Measurements from ENCODE around the gene OSR1. TPM values are rescaled to one million over a fixed set of nuclear protein-coding genes. Genes with fewer than 3 reads are reported as not detected.

Gene OSR1
- polyA plus RNA-seq, 3 donors, result not detected

GRCh38 chr2:19360966-19361321 is 2.5 kb upstream of the OSR1 start:
- Histone ChIP-seq H2AFZ (ENCODE audit: insufficient read depth, low read depth, low read length, poor library complexity, severe bottlenecking) (peak overlapping the region; percentile 88), H4K20me1 (ENCODE audit: insufficient read depth, low read length) (no peaks in the 10 kb centered on the region), H3K4me2 (replicated peaks; ENCODE audit: extremely low read depth, low read length, poor library complexity, severe bottlenecking) (peak overlapping the region; percentile 91), H3K27ac (ENCODE audit: low read depth in 1 of 2, low read length in 2 of 2) (no peak overlapping the region), H3K9ac (ENCODE audit: insufficient read depth, low read length, poor library complexity, severe bottlenecking) (no peak overlapping the region), H3K4me1 (ENCODE audit: control insufficient read depth in 1 of 2, insufficient read depth in 2 of 2, low read length in 2 of 2) (peaks cover 20 to 30% of the 10 kb centered on the region in 2 donors), H3K79me2 (ENCODE audit: insufficient read depth, low read length) (no peaks in the 10 kb centered on the region), H3K4me3 (replicated peaks in 1 of 3; ENCODE audit: low read depth in 2 of 3, low read length in 3 of 3) (peak overlapping the region in 2 of 3 experiments; percentile 73 to 97), H3K27me3 (ENCODE audit: control insufficient read depth in 2 of 2, insufficient read depth in 2 of 2, low read length in 2 of 2) (peaks cover 87 to 94% of the 10 kb centered on the region in 2 donors), H3K9me3 (replicated peaks in 1 of 2; ENCODE audit: control insufficient read depth in 1 of 2, insufficient read depth in 1 of 2, low read length in 2 of 2) (peaks cover 6 to 51% of the 10 kb centered on the region in 2 donors), H3K36me3 (replicated peaks in 1 of 2; ENCODE audit: control insufficient read depth in 1 of 2, insufficient read depth in 2 of 2, low read length in 2 of 2) (no peaks in the 10 kb centered on the region)
- intact Hi-C loops (cut with micrococcal nuclease), result loop anchor here in 1 of 2 donors (10.0 kb wide), 2 partner anchors 796 to 836 kb away; partner anchors contain the start of gene RDH14
- 9% methylated on average over 17 of the region's 17 CpGs for WGBS (ENCODE audit: insufficient coverage)
- H3K27me3 Mint-ChIP-seq (ENCODE audit: low read depth in 3 of 3), result peaks cover 92 to 98% (median 97%) of the 10 kb centered on the region in 3 donors
- peak overlapping the region; percentile 96 to 100 for H3K4me3 Mint-ChIP-seq
- no peak overlapping the region for H3K27ac Mint-ChIP-seq
- H3K36me3 Mint-ChIP-seq, result peaks cover 15 to 21% of the 10 kb centered on the region in 2 donors
- no peak for DNase-seq
- peaks cover 0 to 41% (median 25%) of the 10 kb centered on the region in 7 donors for H3K9me3 Mint-ChIP-seq
- H3K4me1 Mint-ChIP-seq, result peaks cover 51% of the 10 kb centered on the region
- no peak for TF ChIP-seq CTCF (IDR thresholded peaks at IDR 0.05)

DNA sequence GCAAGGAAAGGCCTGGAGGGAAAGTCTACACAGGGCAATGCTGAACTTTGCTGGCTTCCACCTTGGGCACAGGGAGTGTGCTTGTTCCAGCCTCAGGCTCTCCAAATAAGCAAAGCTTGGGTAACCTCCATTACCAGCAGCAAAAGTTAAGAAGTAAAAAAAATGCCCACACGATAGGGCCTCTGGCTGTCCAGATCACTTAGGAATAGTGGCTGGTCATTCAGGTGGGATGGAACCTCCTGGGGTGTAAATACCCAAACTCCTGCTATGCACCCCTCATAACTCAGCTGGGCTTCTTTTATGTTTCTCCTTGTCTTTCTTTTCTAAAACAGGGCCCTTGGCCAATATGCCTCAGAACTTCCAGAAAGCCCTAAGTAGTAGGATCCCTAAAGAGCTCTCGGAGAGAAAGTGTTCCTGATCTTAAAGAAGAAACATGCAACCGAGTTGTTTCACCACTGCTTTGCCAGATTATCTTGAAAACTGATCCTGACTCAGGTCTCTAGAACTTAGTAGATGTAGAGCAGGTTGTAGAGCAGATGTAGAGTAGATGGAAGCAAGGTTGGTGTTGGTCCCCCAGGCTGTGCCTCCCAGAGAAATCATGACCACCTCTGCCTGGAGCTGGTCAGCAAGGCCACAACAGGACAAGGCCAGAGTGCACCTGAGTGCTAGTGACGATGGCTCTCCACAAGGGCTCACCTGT is 2.0 kb upstream of the OSR1 start:
- intact Hi-C loops (cut with micrococcal nuclease), result loop anchor here in 1 of 2 donors (10.0 kb wide), 2 partner anchors 796 to 836 kb away; partner anchors contain the start of gene RDH14
- no peak for DNase-seq
- Histone ChIP-seq H3K36me3 (replicated peaks in 1 of 2; ENCODE audit: control insufficient read depth in 1 of 2, insufficient read depth in 2 of 2, low read length in 2 of 2) (no peaks in the 10 kb centered on the region), H3K27ac (ENCODE audit: low read depth in 1 of 2, low read length in 2 of 2) (no peak overlapping the region), H3K4me3 (replicated peaks in 1 of 3; ENCODE audit: low read depth in 2 of 3, low read length in 3 of 3) (no peak overlapping the region), H3K4me2 (replicated peaks; ENCODE audit: extremely low read depth, low read length, poor library complexity, severe bottlenecking) (no peak overlapping the region), H3K27me3 (ENCODE audit: control insufficient read depth in 2 of 2, insufficient read depth in 2 of 2, low read length in 2 of 2) (peaks cover 87 to 94% of the 10 kb centered on the region in 2 donors), H3K79me2 (ENCODE audit: insufficient read depth, low read length) (no peaks in the 10 kb centered on the region), H3K9me3 (replicated peaks in 1 of 2; ENCODE audit: control insufficient read depth in 1 of 2, insufficient read depth in 1 of 2, low read length in 2 of 2) (peaks cover 6 to 54% of the 10 kb centered on the region in 2 donors), H3K9ac (ENCODE audit: insufficient read depth, low read length, poor library complexity, severe bottlenecking) (no peak overlapping the region), H3K4me1 (ENCODE audit: control insufficient read depth in 1 of 2, insufficient read depth in 2 of 2, low read length in 2 of 2) (peaks cover 20 to 30% of the 10 kb centered on the region in 2 donors), H2AFZ (ENCODE audit: insufficient read depth, low read depth, low read length, poor library complexity, severe bottlenecking) (no peak overlapping the region), H4K20me1 (ENCODE audit: insufficient read depth, low read length) (no peaks in the 10 kb centered on the region)
- peaks cover 0 to 41% (median 25%) of the 10 kb centered on the region in 7 donors for H3K9me3 Mint-ChIP-seq
- peaks cover 15 to 21% of the 10 kb centered on the region in 2 donors for H3K36me3 Mint-ChIP-seq
- no peak overlapping the region for H3K27ac Mint-ChIP-seq
- peak overlapping the region in 1 of 2 donors; percentile 100 for H3K4me3 Mint-ChIP-seq
- TF ChIP-seq CTCF (IDR thresholded peaks at IDR 0.05), result no peak
- WGBS (ENCODE audit: insufficient coverage), result 61% methylated on average over 3 of the region's 4 CpGs
- peaks cover 94 to 98% (median 98%) of the 10 kb centered on the region in 3 donors for H3K27me3 Mint-ChIP-seq (ENCODE audit: low read depth in 3 of 3)
- peaks cover 53% of the 10 kb centered on the region for H3K4me1 Mint-ChIP-seq
